ENCODE results near the gene AVEN.
A peak's percentile ranks its signal among the peaks of the same experiment; 100 is the strongest.

Gene AVEN

GRCh38 chr15:34038871-34039789 is at the start of gene AVEN:
Gene AVEN (minus strand): TSS chr15:34039204. CDS start chr15:34039046, 158 bp downstream.
- Histone ChIP-seq H3K4me1 (ENCODE audit: insufficient read depth, low read length) (peaks cover 6% of the 10 kb centered on the region), H3K36me3 (ENCODE audit: insufficient read depth, low read depth, low read length) (no peaks in the 10 kb centered on the region), H3K9me3 (ENCODE audit: insufficient read depth, low read depth, low read length) (no peaks in the 10 kb centered on the region), H3K27ac (ENCODE audit: low read length) (no peak within 1 kb of the TSS), H3K27me3 (ENCODE audit: insufficient read depth, low read length) (peaks cover 30% of the 10 kb centered on the region), H3K9ac (ENCODE audit: low read depth, low read length) (peak within 1 kb of the TSS; percentile 94), H3K4me3 (ENCODE audit: low read length) (peak within 1 kb of the TSS; percentile 93)

GRCh38 chr15:34085746-34086145 is 46.7 kb upstream of the AVEN start:
- H3K4me1 ChIP-seq (ENCODE audit: insufficient read depth, low read length), result no peaks in the 10 kb centered on the region
- no peak overlapping the region for H3K4me3 ChIP-seq (ENCODE audit: low read length)
- no peaks in the 10 kb centered on the region for H3K9me3 ChIP-seq (ENCODE audit: insufficient read depth, low read depth, low read length)
- peaks cover 38% of the 10 kb centered on the region for H3K36me3 ChIP-seq (ENCODE audit: insufficient read depth, low read depth, low read length)
- no peak overlapping the region for H3K27ac ChIP-seq (ENCODE audit: low read length)
- H3K27me3 ChIP-seq (ENCODE audit: insufficient read depth, low read length), result no peaks in the 10 kb centered on the region
- no peak overlapping the region for H3K9ac ChIP-seq (ENCODE audit: low read depth, low read length)

- Histone ChIP-seq H3K36me3 (ENCODE audit: insufficient read depth, low read depth, low read length) (peaks cover 29% of the 10 kb centered on the region), H3K9me3 (ENCODE audit: insufficient read depth, low read depth, low read length) (no peaks in the 10 kb centered on the region), H3K9ac (ENCODE audit: low read depth, low read length) (no peak overlapping the region), H3K27me3 (ENCODE audit: insufficient read depth, low read length) (no peaks in the 10 kb centered on the region), H3K27ac (ENCODE audit: low read length) (no peak overlapping the region), H3K4me1 (ENCODE audit: insufficient read depth, low read length) (no peaks in the 10 kb centered on the region), H3K4me3 (ENCODE audit: low read length) (no peak overlapping the region)
These were observed 45.1 kb upstream of the AVEN start for GRCh38 chr15:34084086-34084485.

GRCh38 chr15:34079904-34080303 is 40.9 kb upstream of the AVEN start:
- H3K9ac ChIP-seq (ENCODE audit: low read depth, low read length), result no peak overlapping the region
- H3K4me3 ChIP-seq (ENCODE audit: low read length), result no peak overlapping the region
- H3K9me3 ChIP-seq (ENCODE audit: insufficient read depth, low read depth, low read length), result no peaks in the 10 kb centered on the region
- H3K27ac ChIP-seq (ENCODE audit: low read length), result no peak overlapping the region
- no peaks in the 10 kb centered on the region for H3K4me1 ChIP-seq (ENCODE audit: insufficient read depth, low read length)
- peaks cover 13% of the 10 kb centered on the region for H3K36me3 ChIP-seq (ENCODE audit: insufficient read depth, low read depth, low read length)
- no peaks in the 10 kb centered on the region for H3K27me3 ChIP-seq (ENCODE audit: insufficient read depth, low read length)

- Histone ChIP-seq H3K9me3 (ENCODE audit: insufficient read depth, low read depth, low read length) (no peaks in the 10 kb centered on the region), H3K27me3 (ENCODE audit: insufficient read depth, low read length) (no peaks in the 10 kb centered on the region), H3K4me1 (ENCODE audit: insufficient read depth, low read length) (no peaks in the 10 kb centered on the region), H3K9ac (ENCODE audit: low read depth, low read length) (no peak overlapping the region), H3K36me3 (ENCODE audit: insufficient read depth, low read depth, low read length) (peaks cover 6% of the 10 kb centered on the region), H3K27ac (ENCODE audit: low read length) (no peak overlapping the region), H3K4me3 (ENCODE audit: low read length) (no peak overlapping the region)
These were observed 39.9 kb upstream of the AVEN start for GRCh38 chr15:34078900-34079299.

GRCh38 chr15:34076785-34077184 is 37.8 kb upstream of the AVEN start:
- H3K27me3 ChIP-seq (ENCODE audit: insufficient read depth, low read length), result no peaks in the 10 kb centered on the region
- H3K27ac ChIP-seq (ENCODE audit: low read length), result no peak overlapping the region
- no peaks in the 10 kb centered on the region for H3K9me3 ChIP-seq (ENCODE audit: insufficient read depth, low read depth, low read length)
- H3K36me3 ChIP-seq (ENCODE audit: insufficient read depth, low read depth, low read length), result no peaks in the 10 kb centered on the region
- H3K4me3 ChIP-seq (ENCODE audit: low read length), result no peak overlapping the region
- no peaks in the 10 kb centered on the region for H3K4me1 ChIP-seq (ENCODE audit: insufficient read depth, low read length)
- H3K9ac ChIP-seq (ENCODE audit: low read depth, low read length), result no peak overlapping the region

GRCh38 chr15:34070003-34070402 is 31.0 kb upstream of the AVEN start:
- no peak overlapping the region for H3K27ac ChIP-seq (ENCODE audit: low read length)
- H3K9me3 ChIP-seq (ENCODE audit: insufficient read depth, low read depth, low read length), result no peaks in the 10 kb centered on the region
- H3K27me3 ChIP-seq (ENCODE audit: insufficient read depth, low read length), result no peaks in the 10 kb centered on the region
- H3K4me3 ChIP-seq (ENCODE audit: low read length), result no peak overlapping the region
- no peaks in the 10 kb centered on the region for H3K36me3 ChIP-seq (ENCODE audit: insufficient read depth, low read depth, low read length)
- H3K4me1 ChIP-seq (ENCODE audit: insufficient read depth, low read length), result no peaks in the 10 kb centered on the region
- H3K9ac ChIP-seq (ENCODE audit: low read depth, low read length), result no peak overlapping the region

- Histone ChIP-seq H3K9me3 (ENCODE audit: insufficient read depth, low read depth, low read length) (no peaks in the 10 kb centered on the region), H3K27me3 (ENCODE audit: insufficient read depth, low read length) (no peaks in the 10 kb centered on the region), H3K4me3 (ENCODE audit: low read length) (no peak overlapping the region), H3K4me1 (ENCODE audit: insufficient read depth, low read length) (no peaks in the 10 kb centered on the region), H3K9ac (ENCODE audit: low read depth, low read length) (no peak overlapping the region), H3K27ac (ENCODE audit: low read length) (no peak overlapping the region), H3K36me3 (ENCODE audit: insufficient read depth, low read depth, low read length) (no peaks in the 10 kb centered on the region)
These were observed 26.9 kb upstream of the AVEN start for GRCh38 chr15:34065941-34066340.

- Histone ChIP-seq H3K27ac (ENCODE audit: low read length) (no peak overlapping the region), H3K27me3 (ENCODE audit: insufficient read depth, low read length) (no peaks in the 10 kb centered on the region), H3K36me3 (ENCODE audit: insufficient read depth, low read depth, low read length) (no peaks in the 10 kb centered on the region), H3K9me3 (ENCODE audit: insufficient read depth, low read depth, low read length) (no peaks in the 10 kb centered on the region), H3K9ac (ENCODE audit: low read depth, low read length) (no peak overlapping the region), H3K4me3 (ENCODE audit: low read length) (no peak overlapping the region), H3K4me1 (ENCODE audit: insufficient read depth, low read length) (no peaks in the 10 kb centered on the region)
These were observed 26.3 kb upstream of the AVEN start for GRCh38 chr15:34065261-34065660.

GRCh38 chr15:34064438-34064837 is 25.4 kb upstream of the AVEN start:
- Histone ChIP-seq H3K9ac (ENCODE audit: low read depth, low read length) (no peak overlapping the region), H3K36me3 (ENCODE audit: insufficient read depth, low read depth, low read length) (no peaks in the 10 kb centered on the region), H3K27me3 (ENCODE audit: insufficient read depth, low read length) (no peaks in the 10 kb centered on the region), H3K9me3 (ENCODE audit: insufficient read depth, low read depth, low read length) (no peaks in the 10 kb centered on the region), H3K27ac (ENCODE audit: low read length) (no peak overlapping the region), H3K4me3 (ENCODE audit: low read length) (no peak overlapping the region), H3K4me1 (ENCODE audit: insufficient read depth, low read length) (no peaks in the 10 kb centered on the region)

- Histone ChIP-seq H3K27ac (ENCODE audit: low read length) (no peak overlapping the region), H3K36me3 (ENCODE audit: insufficient read depth, low read depth, low read length) (no peaks in the 10 kb centered on the region), H3K4me3 (ENCODE audit: low read length) (no peak overlapping the region), H3K9ac (ENCODE audit: low read depth, low read length) (no peak overlapping the region), H3K4me1 (ENCODE audit: insufficient read depth, low read length) (no peaks in the 10 kb centered on the region), H3K27me3 (ENCODE audit: insufficient read depth, low read length) (no peaks in the 10 kb centered on the region), H3K9me3 (ENCODE audit: insufficient read depth, low read depth, low read length) (no peaks in the 10 kb centered on the region)
These were observed 20.9 kb upstream of the AVEN start for GRCh38 chr15:34059946-34060345.

- Histone ChIP-seq H3K9me3 (ENCODE audit: insufficient read depth, low read depth, low read length) (no peaks in the 10 kb centered on the region), H3K27ac (ENCODE audit: low read length) (no peak overlapping the region), H3K36me3 (ENCODE audit: insufficient read depth, low read depth, low read length) (no peaks in the 10 kb centered on the region), H3K27me3 (ENCODE audit: insufficient read depth, low read length) (no peaks in the 10 kb centered on the region), H3K4me1 (ENCODE audit: insufficient read depth, low read length) (no peaks in the 10 kb centered on the region), H3K4me3 (ENCODE audit: low read length) (no peak overlapping the region), H3K9ac (ENCODE audit: low read depth, low read length) (no peak overlapping the region)
These were observed 20.5 kb upstream of the AVEN start for GRCh38 chr15:34059476-34059875.

All from iPS-20b (cell line).